HepG2 (cell line): ENCODE measurements around the gene SYT9. TPM values are rescaled to one million over a fixed set of nuclear protein-coding genes. Genes with fewer than 3 reads are reported as not detected.

Experiments used
- ATAC-seq: fragments of 200-7000 bp; cut with Tn5 transposase; 3 replicates; pipeline ENCODE4 v1.9.1; 2020; ENCODE audit warnings: mild to moderate bottlenecking, moderate library complexity
- BruUV-seq: library from RNA; stranded (reverse); fragments of 400-500 nt; replicated peaks from 2 replicates; lab custom pipeline; 2021; lab: Mats Ljungman, UMichigan
- CTCF ChIA-PET: fragments of 300-600 bp; formaldehyde crosslinking; extraction: SDS; loops from one replicate; lab custom pipeline; 2021; ENCODE audit warnings: low total read pairs, inconsistent platforms, low intra/inter-chr PET ratio; lab: Yijun Ruan, JAX
- POLR2A ChIA-PET: fragments of 350-600 bp; sonication (Branson Sonifier 250); formaldehyde crosslinking; loops from one replicate; lab custom pipeline; 2020; ENCODE audit warnings: antibody characterized with exemption, inconsistent platforms; lab: Yijun Ruan, JAX
- DNase-seq: peaks from one replicate; pipeline ENCODE4 v3.0.0-alpha.2; 2015; ENCODE audit warnings: low spot score
- FAIRE-seq: peaks from 3 replicates; lab custom pipeline; 2011; peaks lifted over from hg19 to GRCh38; lab: Jason Lieb, UNC
- H2AFZ ChIP-seq: one replicate; pipeline ENCODE4 v1.6.1; 2011; ENCODE audit warnings: low read length, inconsistent platforms
- H3K27ac ChIP-seq: fragments of 300-600 bp; 3 replicates; pipeline ENCODE4 v1.8.0; 2011; ENCODE audit warnings: mixed run types, mild to moderate bottlenecking, mixed read lengths, low read length, inconsistent platforms; ENCODE audit not compliant: insufficient read depth; ENCODE audit errors: extremely low read length
- H3K27me3 ChIP-seq, 2 experiments: fragments of 200-600 bp in 1 of 2; 2 replicates in 1 of 2; 3 replicates in 1 of 2; pipeline versions ENCODE4 v1.6.0 to v1.8.0; 2011; ENCODE audit warnings: low read length in 2 of 2, mild to moderate bottlenecking in 2 of 2, moderate library complexity in 2 of 2, inconsistent platforms in 1 of 2; ENCODE audit not compliant: insufficient read depth in 2 of 2, control insufficient read depth in 1 of 2
- H3K36me3 ChIP-seq, 2 experiments: fragments of 200-600 bp in 1 of 2; replicated peaks in 1 of 2; 2 replicates in 1 of 2; 3 replicates in 1 of 2; pipeline versions ENCODE4 v1.5.1 to v1.8.0; 2011; ENCODE audit warnings: low read length in 2 of 2, inconsistent platforms in 1 of 2; ENCODE audit not compliant: insufficient read depth in 2 of 2, control insufficient read depth in 1 of 2
- H3K4me1 ChIP-seq: 2 replicates; pipeline ENCODE4 v1.5.1; 2012; ENCODE audit warnings: low read length, inconsistent platforms; ENCODE audit not compliant: insufficient read depth
- H3K4me2 ChIP-seq: 2 replicates; pipeline ENCODE4 v1.6.0; 2011; ENCODE audit warnings: low read depth, low read length, inconsistent platforms
- H3K4me3 ChIP-seq, 3 experiments: fragments of 200-600 bp in 1 of 3; sonication (generic), shearing (Covaris generic) in 1 of 3; replicated peaks in 1 of 3; 2 replicates each; pipeline ENCODE4 v1.5.1; 2011 to 2016; ENCODE audit warnings: low read length in 3 of 3, inconsistent platforms in 2 of 3, low read depth in 2 of 3, mild to moderate bottlenecking in 2 of 3, control low read depth in 1 of 3, mixed read lengths in 1 of 3; ENCODE audit not compliant: insufficient read depth in 1 of 3
- H3K79me2 ChIP-seq: one replicate; pipeline ENCODE4 v1.6.1; 2011; ENCODE audit warnings: low read length, inconsistent platforms; ENCODE audit not compliant: insufficient read depth
- H3K9ac ChIP-seq: 2 replicates; pipeline ENCODE4 v1.6.0; 2011; ENCODE audit warnings: mild to moderate bottlenecking, low read depth, low read length, inconsistent platforms; ENCODE audit not compliant: insufficient read depth
- H3K9me3 ChIP-seq: 2 replicates; pipeline ENCODE4 v1.5.1; 2012; ENCODE audit warnings: mild to moderate bottlenecking, low read length
- H4K20me1 ChIP-seq: 2 replicates; pipeline ENCODE4 v1.6.0; 2011; ENCODE audit warnings: inconsistent platforms, mild to moderate bottlenecking, low read length, moderate library complexity; ENCODE audit not compliant: insufficient read depth
- ARID3A ChIP-seq: IDR thresholded peaks from 2 replicates; pipeline ENCODE4 v1.6.1; 2012; ENCODE audit warnings: low read depth, low read length, improper control_type of control experiment
- ARNT ChIP-seq: fragments of 450-650 bp; IDR thresholded peaks from 2 replicates; pipeline ENCODE4 v1.6.1; 2017
- EZH2 ChIP-seq: conservative IDR thresholded peaks from 2 replicates; pipeline ENCODE4 v1.6.1; 2012; ENCODE audit warnings: mild to moderate bottlenecking, low read depth, low read length, moderate library complexity
- IKZF5 ChIP-seq: IDR thresholded peaks from 2 replicates; pipeline ENCODE4 v1.6.1; 2018; ENCODE audit warnings: missing genetic modification reagents, mild to moderate bottlenecking, missing compliant biosample characterization
- MXD1 ChIP-seq: sonication (generic); formaldehyde crosslinking; IDR thresholded peaks from 2 replicates; pipeline ENCODE4 v1.4.0; 2020; ENCODE audit warnings: mild to moderate bottlenecking, missing genetic modification reagents
- YY1 ChIP-seq: IDR thresholded peaks from 2 replicates; pipeline ENCODE4 v1.6.1; 2011; ENCODE audit warnings: low read length, low read depth, moderate library complexity, mild to moderate bottlenecking; ENCODE audit not compliant: insufficient read depth, insufficient replicate concordance
- ZMAT5 ChIP-seq: sonication (generic); formaldehyde crosslinking; IDR thresholded peaks from 2 replicates; pipeline ENCODE4 v1.5.0; 2020; ENCODE audit warnings: mild to moderate bottlenecking, low read depth, missing genetic modification reagents, borderline replicate concordance
- ZMYM3 ChIP-seq: sonication (generic); formaldehyde crosslinking; IDR thresholded peaks from 2 replicates; pipeline ENCODE4 v1.5.1; 2020; ENCODE audit warnings: mild to moderate bottlenecking, missing genetic modification reagents
- ZSCAN29 ChIP-seq: sonication (generic); formaldehyde crosslinking; conservative IDR thresholded peaks from 2 replicates; pipeline ENCODE4 v1.4.0; 2020; ENCODE audit warnings: mild to moderate bottlenecking, missing genetic modification reagents
- WGBS: methylation state at CpG from one replicate; pipeline ENCODE4 v1.1.6; 2017; ENCODE audit warnings: low lambda C conversion rate; 5-methylcytosine and 5-hydroxymethylcytosine counted together
- in situ Hi-C: cut with HindIII; loops from 2 replicates; pipeline ENCODE4 v1.10.0; 2017; ENCODE audit warnings: low pct_unique_long_range_greater_than_20kb; ENCODE audit not compliant: extremely low pct_ligation_motif_present
- intact Hi-C: fragments of 100-400 bp; cut with micrococcal nuclease; formaldehyde crosslinking; loops from one replicate; pipeline ENCODE4 v1.10.0; 2022; ENCODE audit not compliant: unreplicated experiment
- polyA plus RNA-seq, 8 experiments: library from polyadenylated mRNA; depleted of rRNA in 3 of 8; stranded (reverse) in 7 of 8; unstranded in 1 of 8; fragments of >200 nt; fragmentation: Illumina TruSeq in 4 of 8; extraction: Trizol in 4 of 8; gene quantifications; 2 replicates each; pipeline versions ENCODE4 v1.2.1 to v1.2.3, GENCODE V29; 2011 to 2016; ENCODE audit warnings: low read depth in 4 of 8, missing spikeins in 1 of 8, mixed read lengths in 1 of 8; ENCODE audit not compliant: insufficient read depth in 1 of 8
- total RNA-seq, 5 experiments: library from RNA; depleted of rRNA; stranded (reverse); fragments of >200 nt; fragmentation: Illumina TruSeq; extraction: Trizol; gene quantifications; 2 replicates each; pipeline ENCODE4 v1.2.3, GENCODE V29; 2016; ENCODE audit warnings: low read depth in 1 of 5

SYT9 gene
- total and polyA plus RNA-seq, 2 of the 13 experiments (the other 11 are each of a cell fraction or from before 2014, with no cell fraction given): not detected

GRCh38 chr11:7299393-7299792 is 47.7 kb downstream of the SYT9 start:
- POLR2A ChIA-PET: no interaction called here
- no peaks in the 10 kb centered on the region for H3K79me2 ChIP-seq
- no TSS peak for BruUV-seq
- H3K4me2 ChIP-seq: no peak overlapping the region
- in situ Hi-C loops (no loop called here), intact Hi-C loops (no loop called here)
- 68% methylated on average over 2 of the region's 3 CpGs for WGBS
- H3K27me3 ChIP-seq: no peaks in the 10 kb centered on the region; a peak in 1 of 5 replicates
- FAIRE-seq (no peak), DNase-seq (no peak), ATAC-seq (no peak)
- H3K36me3 ChIP-seq: no peaks in the 10 kb centered on the region
- H3K4me3 ChIP-seq: no peak overlapping the region
- H2AFZ ChIP-seq: no peak overlapping the region
- CTCF ChIA-PET: no interaction called here
- TF ChIP-seq ARID3A (no peak), ZMAT5 (CRISPR knock-in tag) (no peak), ARNT (no peak), YY1 (no peak), EZH2 (no peak)
- no peaks in the 10 kb centered on the region for H3K4me1 ChIP-seq
- H4K20me1 ChIP-seq: no peaks in the 10 kb centered on the region
- H3K9ac ChIP-seq: no peak overlapping the region
- no peak overlapping the region for H3K27ac ChIP-seq
- no peaks in the 10 kb centered on the region for H3K9me3 ChIP-seq

GRCh38 chr11:7300281-7300680 is 48.6 kb downstream of the SYT9 start:
- POLR2A ChIA-PET: no interaction called here
- Histone ChIP-seq H3K36me3 (no peaks in the 10 kb centered on the region), H3K4me1 (no peaks in the 10 kb centered on the region), H4K20me1 (no peaks in the 10 kb centered on the region), H3K9ac (no peak overlapping the region), H3K79me2 (no peaks in the 10 kb centered on the region), H3K4me2 (no peak overlapping the region), H3K27me3 (no peaks in the 10 kb centered on the region; a peak in 1 of 5 replicates), H2AFZ (no peak overlapping the region), H3K27ac (no peak overlapping the region)
- no TSS peak for BruUV-seq
- intact Hi-C loops: no loop called here
- WGBS: 0% methylated on average over 1 of the region's 2 CpGs
- CTCF ChIA-PET: no interaction called here
- DNase-seq (no peak), ATAC-seq (no peak)
- TF ChIP-seq ZMYM3 (CRISPR knock-in tag) (no peak), MXD1 (CRISPR knock-in tag) (no peak), IKZF5 (CRISPR knock-in tag) (no peak), ZSCAN29 (CRISPR knock-in tag) (no peak)
- TF ChIP-seq, all 625 proteins: peak for 0
- in situ Hi-C loops: no loop called here
- H3K9me3 ChIP-seq: no peaks in the 10 kb centered on the region
- no peak for FAIRE-seq
- no peak overlapping the region for H3K4me3 ChIP-seq
